SK-N-MC (cell line): Measurements from ENCODE around the gene DDX49.

ENCODE experiments used
- EZH2 ChIP-seq: fragments of 200-600 bp; sonication (generic); IDR thresholded peaks from one replicate; pipeline ENCODE4 v1.6.1; 2017; ENCODE audit warnings: antibody characterized with exemption
- FOXP2 ChIP-seq: optimal IDR thresholded peaks from 2 replicates; pipeline ENCODE3; 2011; ENCODE audit warnings: mild to moderate bottlenecking, moderate library complexity; ENCODE audit not compliant: insufficient read depth; ENCODE audit errors: extremely low read length, control extremely low read depth
- POLR2AphosphoS5 ChIP-seq: IDR thresholded peaks from 2 replicates; pipeline ENCODE4 v1.6.1; 2012; ENCODE audit warnings: mild to moderate bottlenecking, low read depth, low read length, borderline replicate concordance

- TF ChIP-seq POLR2AphosphoS5 (no peak), EZH2 (no peak), FOXP2 (no peak)
Measured at GRCh38 chr19:18869781-18870530, 49.6 kb upstream of the DDX49 start.
